OCI-LY7 (cell line): ENCODE results near the gene HTR2A. TPM values are rescaled to one million over a fixed set of nuclear protein-coding genes. Genes with fewer than 3 reads are reported as not detected.

Experiments
- BruUV-seq: library from RNA; stranded (reverse); fragments of 400-500 nt; replicated peaks from 2 replicates; lab custom pipeline; 2021; lab: Mats Ljungman, UMichigan
- CTCF ChIA-PET: fragments of 300-600 bp; sonication (Branson Sonifier 250); formaldehyde crosslinking; loops from one replicate; lab custom pipeline; 2022; ENCODE audit warnings: antibody characterized with exemption; ENCODE audit not compliant: unreplicated experiment; lab: Charles Lee
- POLR2A ChIA-PET: fragments of 300-600 bp; sonication (Branson Sonifier 250); formaldehyde crosslinking; loops from one replicate; lab custom pipeline; 2022; ENCODE audit warnings: antibody characterized with exemption; lab: Charles Lee
- DNase-seq: peaks from one replicate; pipeline ENCODE4 v3.0.0-alpha.2; 2015; ENCODE audit warnings: low spot score
- H2AFZ ChIP-seq: fragments of 200-600 bp; sonication (generic), shearing (Covaris generic); 2 replicates; pipeline ENCODE4 v1.6.1; 2014; ENCODE audit warnings: mild to moderate bottlenecking, antibody characterized with exemption, low read length, moderate library complexity
- H3K27ac ChIP-seq: fragments of 200-600 bp; sonication (generic); 2 replicates; pipeline ENCODE4 v1.5.1; 2014; ENCODE audit warnings: mixed run types, low read depth, mild to moderate bottlenecking, moderate library complexity, low read length, inconsistent platforms; ENCODE audit not compliant: poor library complexity, severe bottlenecking
- H3K36me3 ChIP-seq: fragments of 200-600 bp; sonication (generic); 2 replicates; pipeline ENCODE4 v1.6.1; 2014; ENCODE audit warnings: mild to moderate bottlenecking, antibody characterized with exemption, low read length, moderate library complexity, mixed read lengths; ENCODE audit not compliant: insufficient read depth
- H3K4me1 ChIP-seq: fragments of 200-600 bp; sonication (generic); 2 replicates; pipeline ENCODE4 v1.5.1; 2014; ENCODE audit warnings: mild to moderate bottlenecking, low read length; ENCODE audit not compliant: insufficient read depth, poor library complexity, severe bottlenecking
- H3K4me2 ChIP-seq: fragments of 200-600 bp; sonication (generic); 2 replicates; pipeline ENCODE4 v1.6.1; 2014; ENCODE audit warnings: mild to moderate bottlenecking, low read length
- H3K4me3 ChIP-seq: fragments of 200-600 bp; sonication (generic); 2 replicates; pipeline ENCODE4 v1.5.1; 2014; ENCODE audit warnings: mild to moderate bottlenecking, low read depth, low read length; ENCODE audit not compliant: poor library complexity, severe bottlenecking
- H3K79me2 ChIP-seq: fragments of 200-600 bp; sonication (generic); 2 replicates; pipeline ENCODE4 v1.6.1; 2016; ENCODE audit warnings: low read depth, mild to moderate bottlenecking, low read length, moderate library complexity, mixed read lengths; ENCODE audit not compliant: insufficient read depth
- H3K9me2 ChIP-seq: fragments of 200-600 bp; sonication (generic); 2 replicates; pipeline ENCODE4 v1.6.1; 2016; ENCODE audit warnings: mild to moderate bottlenecking, low read length, mixed read lengths; ENCODE audit not compliant: insufficient read depth
- H3K9me3 ChIP-seq: fragments of 200-600 bp; sonication (generic); 2 replicates; pipeline ENCODE4 v1.6.1; 2014; ENCODE audit warnings: mild to moderate bottlenecking, mixed run types, low read length, mixed read lengths
- H4K20me1 ChIP-seq: fragments of 200-600 bp; sonication (generic); 2 replicates; pipeline ENCODE4 v1.6.1; 2014; ENCODE audit warnings: mild to moderate bottlenecking, antibody characterized with exemption, low read length, moderate library complexity, mixed read lengths; ENCODE audit not compliant: insufficient read depth
- EZH2phosphoT487 ChIP-seq: fragments of 200-600 bp; sonication (generic); IDR thresholded peaks from 2 replicates; pipeline ENCODE4 v1.6.1; 2018; ENCODE audit warnings: low read depth, borderline replicate concordance, mild to moderate bottlenecking, mixed run types, antibody characterized with exemption, low read length, moderate library complexity, mixed read lengths
- intact Hi-C: fragments of 100-400 bp; cut with micrococcal nuclease; formaldehyde crosslinking; loops from one replicate; pipeline ENCODE4 v1.10.0; 2022; ENCODE audit not compliant: unreplicated experiment
- total RNA-seq, 2 experiments: library from RNA; depleted of rRNA in 1 of 2; stranded (reverse); fragments of >200 nt in 1 of 2; shearing (Covaris generic) in 1 of 2; gene quantifications; 2 replicates each; pipeline ENCODE4 v1.2.3, GENCODE V29; 2014 to 2022
- TF ChIP-seq, protein P1 (sequence below): fragments of 200-600 bp; sonication (generic); conservative IDR thresholded peaks from 2 replicates; pipeline ENCODE4 v1.5.1; 2014; ENCODE audit warnings: mild to moderate bottlenecking, antibody characterized with exemption, low read length, moderate library complexity, mixed read lengths

Gene HTR2A
- total RNA-seq, 2 experiments from 2014 or later, result not detected

GRCh38 chr13:46914341-46914740 is 17.5 kb upstream of the HTR2A start:
- H3K4me3 ChIP-seq, result no peak overlapping the region
- no peak overlapping the region for H2AFZ ChIP-seq
- no peak for TF ChIP-seq EZH2phosphoT487
- TF ChIP-seq, protein P1, sequence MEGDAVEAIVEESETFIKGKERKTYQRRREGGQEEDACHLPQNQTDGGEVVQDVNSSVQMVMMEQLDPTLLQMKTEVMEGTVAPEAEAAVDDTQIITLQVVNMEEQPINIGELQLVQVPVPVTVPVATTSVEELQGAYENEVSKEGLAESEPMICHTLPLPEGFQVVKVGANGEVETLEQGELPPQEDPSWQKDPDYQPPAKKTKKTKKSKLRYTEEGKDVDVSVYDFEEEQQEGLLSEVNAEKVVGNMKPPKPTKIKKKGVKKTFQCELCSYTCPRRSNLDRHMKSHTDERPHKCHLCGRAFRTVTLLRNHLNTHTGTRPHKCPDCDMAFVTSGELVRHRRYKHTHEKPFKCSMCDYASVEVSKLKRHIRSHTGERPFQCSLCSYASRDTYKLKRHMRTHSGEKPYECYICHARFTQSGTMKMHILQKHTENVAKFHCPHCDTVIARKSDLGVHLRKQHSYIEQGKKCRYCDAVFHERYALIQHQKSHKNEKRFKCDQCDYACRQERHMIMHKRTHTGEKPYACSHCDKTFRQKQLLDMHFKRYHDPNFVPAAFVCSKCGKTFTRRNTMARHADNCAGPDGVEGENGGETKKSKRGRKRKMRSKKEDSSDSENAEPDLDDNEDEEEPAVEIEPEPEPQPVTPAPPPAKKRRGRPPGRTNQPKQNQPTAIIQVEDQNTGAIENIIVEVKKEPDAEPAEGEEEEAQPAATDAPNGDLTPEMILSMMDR, result no peak
- H4K20me1 ChIP-seq, result no peaks in the 10 kb centered on the region
- DNase-seq, result no peak
- BruUV-seq, result no TSS peak
- CTCF ChIA-PET, result no interaction called here
- no peaks in the 10 kb centered on the region for H3K36me3 ChIP-seq
- H3K4me1 ChIP-seq, result no peaks in the 10 kb centered on the region
- H3K27ac ChIP-seq, result no peak overlapping the region
- H3K9me3 ChIP-seq, result no peaks in the 10 kb centered on the region
- POLR2A ChIA-PET, result interaction anchor here (0.6 kb wide), 1 partner anchor 407 kb away, joined by 4 read pairs; no protein-coding TSS in a partner anchor
- H3K79me2 ChIP-seq, result no peaks in the 10 kb centered on the region
- intact Hi-C loops, result no loop called here
- H3K9me2 ChIP-seq, result no peaks in the 10 kb centered on the region
- H3K4me2 ChIP-seq, result no peak overlapping the region

GRCh38 chr13:46913757-46914156 is 16.9 kb upstream of the HTR2A start:
- ChIA-PET CTCF (no interaction called here), POLR2A (interaction anchor here (0.9 kb wide), 1 partner anchor 37 kb away, joined by 3 read pairs; no protein-coding TSS in a partner anchor)
- no peaks in the 10 kb centered on the region for H3K4me1 ChIP-seq
- H3K9me3 ChIP-seq, result no peaks in the 10 kb centered on the region
- TF ChIP-seq, protein P1, result no peak
- TF ChIP-seq EZH2phosphoT487, result no peak
- no peak for DNase-seq
- H3K36me3 ChIP-seq, result no peaks in the 10 kb centered on the region
- no TSS peak for BruUV-seq
- no peaks in the 10 kb centered on the region for H3K79me2 ChIP-seq
- no peak overlapping the region for H3K27ac ChIP-seq
- intact Hi-C loops, result no loop called here
- H3K9me2 ChIP-seq, result no peaks in the 10 kb centered on the region
- no peaks in the 10 kb centered on the region for H4K20me1 ChIP-seq
- no peak overlapping the region for H2AFZ ChIP-seq
- no peak overlapping the region for H3K4me3 ChIP-seq
- no peak overlapping the region for H3K4me2 ChIP-seq

DNA sequence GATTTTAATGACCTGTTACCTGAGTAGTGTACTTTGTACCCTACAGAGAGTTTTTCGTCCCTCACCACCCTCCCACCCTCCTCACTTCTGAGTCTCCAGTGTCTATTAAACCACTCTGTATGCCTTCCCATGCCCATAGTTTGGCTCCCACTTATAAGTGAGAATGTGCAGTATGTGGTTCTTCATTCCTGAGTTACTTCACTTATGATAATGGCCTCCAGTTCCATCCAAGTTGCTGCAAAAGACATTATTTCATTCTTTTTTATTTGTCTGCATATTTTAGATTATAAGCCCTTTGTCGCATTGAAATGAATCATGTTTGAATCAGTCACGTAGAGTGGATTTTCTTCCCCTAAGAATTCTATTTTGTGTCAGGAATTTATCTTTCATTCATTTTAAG is 12.2 kb upstream of the HTR2A start:
- intact Hi-C loops, result no loop called here
- Histone ChIP-seq H3K36me3 (no peaks in the 10 kb centered on the region), H3K79me2 (no peaks in the 10 kb centered on the region), H3K4me2 (no peak overlapping the region), H3K27ac (no peak overlapping the region), H4K20me1 (no peaks in the 10 kb centered on the region), H2AFZ (no peak overlapping the region), H3K4me3 (no peak overlapping the region), H3K4me1 (no peaks in the 10 kb centered on the region), H3K9me2 (no peaks in the 10 kb centered on the region), H3K9me3 (no peaks in the 10 kb centered on the region)
- ChIA-PET POLR2A (interaction anchor here (0.6 kb wide), 1 partner anchor 640 kb away, joined by 3 read pairs; no protein-coding TSS in a partner anchor), CTCF (no interaction called here)
- no TSS peak for BruUV-seq
- TF ChIP-seq, protein P1, result no peak
- no peak for TF ChIP-seq EZH2phosphoT487
- DNase-seq, result no peak
